Gastroesophageal sphincter (tissue), 3 donors: ENCODE measurements around the gene UBE2S.

Experiments used
- EP300 ChIP-seq: sonication (generic); formaldehyde crosslinking; IDR thresholded peaks from one replicate; pipeline ENCODE4 v1.6.1; 2017; ENCODE audit warnings: antibody characterized with exemption, mild to moderate bottlenecking
- POLR2A ChIP-seq, 2 donors: fragments of 450-650 bp; IDR thresholded peaks; one replicate each; pipeline ENCODE4 v1.6.1; 2017; ENCODE audit warnings: antibody characterized with exemption in 2 of 2, mild to moderate bottlenecking in 2 of 2, moderate library complexity in 1 of 2
- TF ChIP-seq, protein P1 (sequence below), 4 experiments: fragments of 200-600 bp in 2 of 4; fragments of 450-650 bp in 2 of 4; sonication (generic) in 1 of 4; IDR thresholded peaks; one replicate each; pipeline ENCODE4 v1.5.1; 2017 to 2019; ENCODE audit warnings: antibody characterized with exemption in 4 of 4, mild to moderate bottlenecking in 2 of 4, moderate library complexity in 2 of 4

DNA sequence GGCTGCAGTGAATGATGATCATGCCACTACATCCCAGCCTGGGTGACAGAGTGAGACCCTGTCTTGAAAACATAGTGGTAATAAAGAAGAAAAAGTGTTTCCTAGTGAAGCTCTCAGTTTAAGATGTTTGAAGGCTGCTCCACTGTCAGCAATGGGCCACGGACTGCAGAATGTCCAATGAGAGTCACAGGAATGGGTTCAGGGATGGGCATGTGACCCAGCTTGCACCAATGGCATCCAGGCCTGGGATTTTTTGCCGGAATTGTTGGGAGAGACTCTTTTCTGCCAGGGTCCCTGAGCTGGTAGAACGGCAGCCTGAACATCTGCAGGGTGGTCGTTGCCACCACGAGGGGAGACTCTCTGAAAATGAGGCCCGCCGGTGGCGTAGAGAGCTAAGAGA is 29.3 kb upstream of the UBE2S start:
- TF ChIP-seq EP300 = no peak
- TF ChIP-seq, protein P1, sequence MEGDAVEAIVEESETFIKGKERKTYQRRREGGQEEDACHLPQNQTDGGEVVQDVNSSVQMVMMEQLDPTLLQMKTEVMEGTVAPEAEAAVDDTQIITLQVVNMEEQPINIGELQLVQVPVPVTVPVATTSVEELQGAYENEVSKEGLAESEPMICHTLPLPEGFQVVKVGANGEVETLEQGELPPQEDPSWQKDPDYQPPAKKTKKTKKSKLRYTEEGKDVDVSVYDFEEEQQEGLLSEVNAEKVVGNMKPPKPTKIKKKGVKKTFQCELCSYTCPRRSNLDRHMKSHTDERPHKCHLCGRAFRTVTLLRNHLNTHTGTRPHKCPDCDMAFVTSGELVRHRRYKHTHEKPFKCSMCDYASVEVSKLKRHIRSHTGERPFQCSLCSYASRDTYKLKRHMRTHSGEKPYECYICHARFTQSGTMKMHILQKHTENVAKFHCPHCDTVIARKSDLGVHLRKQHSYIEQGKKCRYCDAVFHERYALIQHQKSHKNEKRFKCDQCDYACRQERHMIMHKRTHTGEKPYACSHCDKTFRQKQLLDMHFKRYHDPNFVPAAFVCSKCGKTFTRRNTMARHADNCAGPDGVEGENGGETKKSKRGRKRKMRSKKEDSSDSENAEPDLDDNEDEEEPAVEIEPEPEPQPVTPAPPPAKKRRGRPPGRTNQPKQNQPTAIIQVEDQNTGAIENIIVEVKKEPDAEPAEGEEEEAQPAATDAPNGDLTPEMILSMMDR (IDR thresholded peaks at IDR 0.05) = no peak
- no peak for TF ChIP-seq POLR2A (IDR thresholded peaks at IDR 0.05)
